PC-9 (cell line): Measurements from ENCODE around the gene TAS2R1. TPM values are rescaled to one million over a fixed set of nuclear protein-coding genes. Genes with fewer than 3 reads are reported as not detected.

ENCODE experiments used
- BruUV-seq: library from RNA; stranded (reverse); fragments of 400-500 nt; replicated peaks from 2 replicates; lab custom pipeline; 2021; lab: Mats Ljungman, UMichigan
- CTCF ChIA-PET: fragments of 300-600 bp; sonication (Branson Sonifier 250); formaldehyde crosslinking; loops from one replicate; lab custom pipeline; 2022; ENCODE audit warnings: antibody characterized with exemption; lab: Charles Lee
- POLR2A ChIA-PET: fragments of 300-600 bp; sonication (Branson Sonifier 250); formaldehyde crosslinking; loops from one replicate; lab custom pipeline; 2022; ENCODE audit warnings: antibody characterized with exemption; ENCODE audit not compliant: unreplicated experiment; lab: Charles Lee
- DNase-seq, 2 experiments: peaks; one replicate each; pipeline versions ENCODE4 v3.0.0 to v3.0.0-alpha.2; 2015 to 2022; ENCODE audit warnings: mixed read lengths in 1 of 2
- H2AFZ ChIP-seq: fragments of 200-600 bp; sonication (generic); 2 replicates; pipeline ENCODE4 v1.8.1; 2017; ENCODE audit warnings: antibody characterized with exemption
- H3F3A ChIP-seq: fragments of 200-600 bp; sonication (generic); 2 replicates; pipeline ENCODE4 v1.8.1; 2017; ENCODE audit warnings: antibody characterized with exemption, mild to moderate bottlenecking, low read depth; ENCODE audit not compliant: insufficient read depth
- H3K27ac ChIP-seq: fragments of 200-600 bp; sonication (generic); 2 replicates; pipeline ENCODE4 v1.6.1; 2016; ENCODE audit warnings: mixed run types
- H3K27me3 ChIP-seq: fragments of 200-600 bp; sonication (generic); 2 replicates; pipeline ENCODE4 v1.6.1; 2016; ENCODE audit warnings: low read depth, mixed run types; ENCODE audit not compliant: insufficient read depth
- H3K36me3 ChIP-seq: fragments of 200-600 bp; sonication (generic); 2 replicates; pipeline ENCODE4 v1.6.1; 2016; ENCODE audit warnings: low read depth, mixed run types
- H3K4me1 ChIP-seq: fragments of 200-600 bp; sonication (generic); replicated peaks from 2 replicates; pipeline ENCODE4 v1.6.1; 2016; ENCODE audit warnings: mixed run types; ENCODE audit not compliant: insufficient read depth
- H3K4me2 ChIP-seq: fragments of 200-600 bp; sonication (generic); 2 replicates; pipeline ENCODE4 v1.6.1; 2017; ENCODE audit warnings: mixed run types
- H3K4me3 ChIP-seq: fragments of 200-600 bp; sonication (generic); 2 replicates; pipeline ENCODE4 v1.6.1; 2016; ENCODE audit warnings: mixed run types
- H3K79me2 ChIP-seq: fragments of 200-600 bp; sonication (generic); 2 replicates; pipeline ENCODE4 v1.6.1; 2017; ENCODE audit warnings: low read depth, mixed run types
- H3K9me2 ChIP-seq: fragments of 200-600 bp; sonication (generic); 2 replicates; pipeline ENCODE4 v1.8.1; 2017; ENCODE audit warnings: mild to moderate bottlenecking; ENCODE audit not compliant: insufficient read depth
- H3K9me3 ChIP-seq: fragments of 200-600 bp; sonication (generic); 2 replicates; pipeline ENCODE4 v1.8.1; 2016; ENCODE audit warnings: low read depth; ENCODE audit not compliant: insufficient read depth
- H4K20me1 ChIP-seq: fragments of 200-600 bp; sonication (generic); 2 replicates; pipeline ENCODE4 v1.8.1; 2017; ENCODE audit not compliant: insufficient read depth
- EZH2 ChIP-seq: fragments of 200-600 bp; sonication (generic); IDR thresholded peaks from 2 replicates; pipeline ENCODE4 v1.8.0; 2017; ENCODE audit warnings: antibody characterized with exemption, low read depth
- intact Hi-C: fragments of 100-400 bp; cut with micrococcal nuclease; formaldehyde crosslinking; loops from one replicate; pipeline ENCODE4 v1.10.0; 2022; ENCODE audit not compliant: unreplicated experiment
- total RNA-seq: library from RNA; stranded (reverse); gene quantifications from 2 replicates; pipeline ENCODE4 v1.2.3, GENCODE V29; 2021
- TF ChIP-seq, protein P1 (sequence below): fragments of 200-600 bp; sonication (generic); conservative IDR thresholded peaks from 2 replicates; pipeline ENCODE4 v1.6.1; 2017; ENCODE audit warnings: mixed run types, antibody characterized with exemption, mild to moderate bottlenecking, moderate library complexity

Gene TAS2R1
- total RNA-seq, 1 experiment from 2014 or later = not detected

GRCh38 chr5:9589049-9589835 lies 40.9 kb downstream of the TAS2R1 start:
- Histone ChIP-seq H3K9me3 (no peaks in the 10 kb centered on the region), H3K79me2 (no peaks in the 10 kb centered on the region), H3K27ac (no peak overlapping the region), H3K4me2 (no peak overlapping the region), H3K27me3 (no peaks in the 10 kb centered on the region), H3K36me3 (no peaks in the 10 kb centered on the region), H3F3A (no peaks in the 10 kb centered on the region), H2AFZ (no peak overlapping the region; the same call in 1 of the 2 replicates), H3K9me2 (no peaks in the 10 kb centered on the region), H4K20me1 (no peaks in the 10 kb centered on the region), H3K4me3 (no peak overlapping the region), H3K4me1 (peaks cover 2% of the 10 kb centered on the region)
- DNase-seq = no peak
- intact Hi-C loops = no loop called here
- no TSS peak for BruUV-seq
- no peak for TF ChIP-seq EZH2
- TF ChIP-seq, protein P1, sequence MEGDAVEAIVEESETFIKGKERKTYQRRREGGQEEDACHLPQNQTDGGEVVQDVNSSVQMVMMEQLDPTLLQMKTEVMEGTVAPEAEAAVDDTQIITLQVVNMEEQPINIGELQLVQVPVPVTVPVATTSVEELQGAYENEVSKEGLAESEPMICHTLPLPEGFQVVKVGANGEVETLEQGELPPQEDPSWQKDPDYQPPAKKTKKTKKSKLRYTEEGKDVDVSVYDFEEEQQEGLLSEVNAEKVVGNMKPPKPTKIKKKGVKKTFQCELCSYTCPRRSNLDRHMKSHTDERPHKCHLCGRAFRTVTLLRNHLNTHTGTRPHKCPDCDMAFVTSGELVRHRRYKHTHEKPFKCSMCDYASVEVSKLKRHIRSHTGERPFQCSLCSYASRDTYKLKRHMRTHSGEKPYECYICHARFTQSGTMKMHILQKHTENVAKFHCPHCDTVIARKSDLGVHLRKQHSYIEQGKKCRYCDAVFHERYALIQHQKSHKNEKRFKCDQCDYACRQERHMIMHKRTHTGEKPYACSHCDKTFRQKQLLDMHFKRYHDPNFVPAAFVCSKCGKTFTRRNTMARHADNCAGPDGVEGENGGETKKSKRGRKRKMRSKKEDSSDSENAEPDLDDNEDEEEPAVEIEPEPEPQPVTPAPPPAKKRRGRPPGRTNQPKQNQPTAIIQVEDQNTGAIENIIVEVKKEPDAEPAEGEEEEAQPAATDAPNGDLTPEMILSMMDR = no peak
- POLR2A ChIA-PET = no interaction called here
- CTCF ChIA-PET = no interaction called here

GRCh38 chr5:9588254-9588653 lies 41.9 kb downstream of the TAS2R1 start:
- no peaks in the 10 kb centered on the region for H3K27me3 ChIP-seq

GRCh38 chr5:9587135-9587534 lies 43.0 kb downstream of the TAS2R1 start:
- Histone ChIP-seq H3K4me2 (no peak overlapping the region), H3F3A (0 out of 2 replicates have a peak, but pooled peaks cover 5% of the 10 kb centered on the region), H3K4me1 (no peaks in the 10 kb centered on the region), H2AFZ (no peak overlapping the region), H3K9me2 (no peaks in the 10 kb centered on the region), H3K27ac (no peak overlapping the region), H3K36me3 (no peaks in the 10 kb centered on the region), H3K27me3 (no peaks in the 10 kb centered on the region), H4K20me1 (no peaks in the 10 kb centered on the region), H3K9me3 (no peaks in the 10 kb centered on the region), H3K79me2 (no peaks in the 10 kb centered on the region), H3K4me3 (no peak overlapping the region)
- POLR2A ChIA-PET = no interaction called here
- BruUV-seq = no TSS peak
- no peak for DNase-seq
- no peak for TF ChIP-seq EZH2
- TF ChIP-seq, protein P1 = no peak
- intact Hi-C loops = no loop called here
- CTCF ChIA-PET = no interaction called here

More at GRCh38 chr5:9588254-9588653, 41.9 kb downstream of the TAS2R1 start:
- TF ChIP-seq, protein P1 = no peak
- no peak for TF ChIP-seq EZH2
- intact Hi-C loops = no loop called here
- Histone ChIP-seq H3F3A (0 out of 2 replicates have a peak, but pooled peaks cover 4% of the 10 kb centered on the region), H3K79me2 (no peaks in the 10 kb centered on the region), H3K4me2 (no peak overlapping the region), H3K4me1 (no peaks in the 10 kb centered on the region), H3K27ac (no peak overlapping the region), H3K9me3 (no peaks in the 10 kb centered on the region), H2AFZ (no peak overlapping the region), H3K36me3 (no peaks in the 10 kb centered on the region), H4K20me1 (no peaks in the 10 kb centered on the region), H3K9me2 (no peaks in the 10 kb centered on the region), H3K4me3 (no peak overlapping the region)
- POLR2A ChIA-PET = no interaction called here
- DNase-seq = no peak
- CTCF ChIA-PET = no interaction called here
- no TSS peak for BruUV-seq
